ENCODE results near the gene TRAPPC5. TPM values are rescaled to one million over a fixed set of nuclear protein-coding genes. Genes with fewer than 3 reads are reported as not detected.

TRAPPC5 gene
- total RNA-seq, 1 experiment from 2014 or later = 105 TPM

DNA sequence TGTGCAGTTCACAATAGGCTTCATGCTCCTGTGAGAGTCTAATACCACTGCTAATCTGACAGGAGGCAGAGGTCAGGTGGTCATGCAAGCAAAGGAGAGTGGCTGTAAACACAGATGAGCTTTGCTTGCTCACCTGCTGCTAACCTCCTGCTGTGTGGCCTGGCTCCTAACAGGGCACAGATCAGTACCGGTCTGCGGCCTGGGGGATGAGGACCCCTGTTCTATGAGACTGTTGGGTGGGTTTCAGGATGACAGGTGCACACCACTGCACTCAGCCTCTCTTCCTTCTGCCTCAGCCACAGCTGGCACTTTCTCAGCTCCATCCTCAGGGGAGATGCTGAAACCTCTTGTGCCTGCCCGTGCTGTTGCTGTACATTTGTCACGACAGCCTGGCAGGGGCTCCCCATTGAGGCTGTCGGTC lies 41.6 kb downstream of the TRAPPC5 start:
- H3K9me3 ChIP-seq (ENCODE audit: low read depth, low read length, poor library complexity, severe bottlenecking) = no peaks in the 10 kb centered on the region
- POLR2A ChIA-PET (ENCODE audit: low non-redundant PET) = no interaction called here
- peaks cover under 1% of the 10 kb centered on the region for H3K27me3 ChIP-seq (replicated peaks; ENCODE audit: insufficient read depth, low read depth, low read length, poor library complexity)
- no peak overlapping the region for H3K27ac ChIP-seq (ENCODE audit: low read depth, low read length, poor library complexity, severe bottlenecking)
- H3K4me3 ChIP-seq (ENCODE audit: low read depth, low read length, poor library complexity, severe bottlenecking) = no peak overlapping the region
- TF ChIP-seq EZH2 (IDR thresholded peaks at IDR 0.05; ENCODE audit: borderline replicate concordance, low read depth, low read length, poor library complexity, severe bottlenecking) = no peak
- TF ChIP-seq CTCF (conservative IDR thresholded peaks at IDR 0.05; ENCODE audit: low read depth, low read length) = no peak
- intact Hi-C loops (cut with micrococcal nuclease; ENCODE audit: unreplicated experiment) = no loop called here
- DNase-seq (ENCODE audit: low spot score) = no peak
- BruUV-seq (replicated peaks) = no TSS peak
- H3K36me3 ChIP-seq (ENCODE audit: insufficient read depth, low read length, poor library complexity, severe bottlenecking) = no peaks in the 10 kb centered on the region
- CTCF ChIA-PET = no interaction called here
- no peaks in the 10 kb centered on the region for H3K4me1 ChIP-seq (ENCODE audit: insufficient read depth, low read length, poor library complexity, severe bottlenecking)

DNA sequence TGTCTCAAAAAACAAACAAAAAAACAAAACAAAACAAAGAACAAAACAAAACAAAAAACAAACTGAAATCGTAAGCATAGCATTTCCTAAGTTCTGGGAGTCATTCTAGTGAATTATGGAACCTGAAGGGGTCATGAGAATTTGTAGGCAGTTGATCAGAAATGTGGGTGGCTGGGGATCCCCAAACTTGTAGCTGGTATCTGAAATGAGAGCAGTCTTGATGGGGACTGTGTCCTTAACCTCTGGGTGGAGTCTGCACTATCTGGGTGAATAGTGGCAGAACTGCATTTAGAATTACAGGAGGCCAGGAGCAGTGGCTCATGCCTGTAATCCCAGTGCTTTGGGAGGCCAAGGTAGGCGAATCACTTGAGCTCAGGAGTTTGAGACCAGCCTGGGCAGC lies 45.2 kb downstream of the TRAPPC5 start:
- TF ChIP-seq EZH2 (IDR thresholded peaks at IDR 0.05; ENCODE audit: borderline replicate concordance, low read depth, low read length, poor library complexity, severe bottlenecking) = no peak
- no peak for TF ChIP-seq CTCF (conservative IDR thresholded peaks at IDR 0.05; ENCODE audit: low read depth, low read length)
- Histone ChIP-seq H3K36me3 (ENCODE audit: insufficient read depth, low read length, poor library complexity, severe bottlenecking) (no peaks in the 10 kb centered on the region), H3K27ac (ENCODE audit: low read depth, low read length, poor library complexity, severe bottlenecking) (no peak overlapping the region), H3K9me3 (ENCODE audit: low read depth, low read length, poor library complexity, severe bottlenecking) (no peaks in the 10 kb centered on the region), H3K27me3 (replicated peaks; ENCODE audit: insufficient read depth, low read depth, low read length, poor library complexity) (peaks cover 36% of the 10 kb centered on the region), H3K4me3 (ENCODE audit: low read depth, low read length, poor library complexity, severe bottlenecking) (no peak overlapping the region), H3K4me1 (ENCODE audit: insufficient read depth, low read length, poor library complexity, severe bottlenecking) (no peaks in the 10 kb centered on the region)
- ChIA-PET CTCF (no interaction called here), POLR2A (ENCODE audit: low non-redundant PET) (no interaction called here)
- no peak for DNase-seq (ENCODE audit: low spot score)
- BruUV-seq (replicated peaks) = no TSS peak
- intact Hi-C loops (cut with micrococcal nuclease; ENCODE audit: unreplicated experiment) = no loop called here

- TF ChIP-seq EZH2 (IDR thresholded peaks at IDR 0.05; ENCODE audit: borderline replicate concordance, low read depth, low read length, poor library complexity, severe bottlenecking) (no peak), CTCF (conservative IDR thresholded peaks at IDR 0.05; ENCODE audit: low read depth, low read length) (no peak)
- ChIA-PET POLR2A (ENCODE audit: low non-redundant PET) (no interaction called here), CTCF (no interaction called here)
- Histone ChIP-seq H3K36me3 (ENCODE audit: insufficient read depth, low read length, poor library complexity, severe bottlenecking) (no peaks in the 10 kb centered on the region), H3K27me3 (replicated peaks; ENCODE audit: insufficient read depth, low read depth, low read length, poor library complexity) (peaks cover 65% of the 10 kb centered on the region), H3K9me3 (ENCODE audit: low read depth, low read length, poor library complexity, severe bottlenecking) (no peaks in the 10 kb centered on the region), H3K4me1 (ENCODE audit: insufficient read depth, low read length, poor library complexity, severe bottlenecking) (no peaks in the 10 kb centered on the region), H3K27ac (ENCODE audit: low read depth, low read length, poor library complexity, severe bottlenecking) (no peak overlapping the region), H3K4me3 (ENCODE audit: low read depth, low read length, poor library complexity, severe bottlenecking) (no peak overlapping the region)
- BruUV-seq (replicated peaks) = no TSS peak
- no peak for DNase-seq (ENCODE audit: low spot score)
- intact Hi-C loops (cut with micrococcal nuclease; ENCODE audit: unreplicated experiment) = no loop called here
These were observed 48.6 kb downstream of the TRAPPC5 start for GRCh38 chr19:7729211-7729610.

All from A673 (cell line).